HUES64 (cell line): Measurements from ENCODE around the gene CACNA2D1.

Experiments used
- H3K27ac ChIP-seq: 2 replicates; pipeline ENCODE4 v1.7.0; 2013; ENCODE audit warnings: low read depth, low read length, inconsistent platforms
- H3K27me3 ChIP-seq: 2 replicates; pipeline ENCODE4 v1.6.1; 2013; ENCODE audit warnings: mild to moderate bottlenecking, low read length; ENCODE audit not compliant: insufficient read depth
- H3K36me3 ChIP-seq: 2 replicates; pipeline ENCODE4 v1.6.1; 2013; ENCODE audit warnings: mild to moderate bottlenecking, low read length; ENCODE audit not compliant: insufficient read depth
- H3K4me1 ChIP-seq: 2 replicates; pipeline ENCODE4 v1.6.1; 2013; ENCODE audit warnings: mild to moderate bottlenecking, low read length, moderate library complexity; ENCODE audit not compliant: insufficient read depth
- H3K4me3 ChIP-seq: 2 replicates; pipeline ENCODE4 v1.5.1; 2013; ENCODE audit warnings: mild to moderate bottlenecking, low read length, moderate library complexity
- H3K9ac ChIP-seq: 2 replicates; pipeline ENCODE4 v1.6.1; 2013; ENCODE audit warnings: mild to moderate bottlenecking, low read depth, low read length
- H3K9me3 ChIP-seq: 2 replicates; pipeline ENCODE4 v1.6.1; 2013; ENCODE audit warnings: low read depth, low read length; ENCODE audit not compliant: insufficient read depth
- WGBS: fragments of 150-250, 120-280 bp; methylation state at CpG from one replicate; pipeline ENCODE4 v1.1.7; 2013; ENCODE audit warnings: missing lambda C conversion rate; 5-methylcytosine and 5-hydroxymethylcytosine counted together

The CACNA2D1 gene

DNA sequence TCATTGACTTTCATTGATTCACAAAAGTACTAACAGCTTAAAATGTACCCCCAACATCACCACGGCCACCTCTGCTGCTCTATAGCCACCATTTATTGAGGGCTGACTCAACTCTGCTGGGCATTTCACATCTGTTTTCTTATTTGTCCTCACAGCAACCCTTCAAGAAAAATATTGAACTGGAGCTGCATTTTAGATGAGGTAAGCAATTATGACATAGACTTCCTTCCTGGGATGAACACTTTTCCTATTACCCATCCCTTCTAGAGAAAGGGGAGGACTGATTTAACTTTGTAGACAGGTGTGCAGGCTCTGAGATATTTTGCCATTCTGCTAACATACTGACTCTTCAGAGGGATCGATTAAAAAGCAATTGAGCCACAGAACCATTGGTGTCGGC lies 217.4 kb downstream of the CACNA2D1 start:
- WGBS = 89% methylated on average over 3 of the region's 3 CpGs

DNA sequence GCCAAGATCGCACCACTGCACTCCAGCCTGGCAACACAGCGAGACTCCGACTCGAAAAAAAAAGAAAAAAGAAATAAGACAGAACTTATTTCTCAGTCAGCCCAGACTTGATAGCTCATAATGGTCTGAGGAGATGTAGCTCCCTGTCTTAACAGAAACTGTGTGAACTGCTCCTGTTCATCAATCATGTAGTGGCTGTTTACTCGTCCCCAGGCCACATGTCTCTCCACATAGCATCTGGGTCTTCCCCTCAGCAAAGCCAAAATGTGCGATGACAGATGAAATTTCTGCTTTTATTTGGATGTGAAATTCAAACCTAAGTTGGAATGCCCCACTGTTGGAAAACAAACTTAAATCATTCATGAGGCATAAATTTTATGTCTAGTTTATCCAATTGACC lies 219.0 kb downstream of the CACNA2D1 start:
- WGBS = 95% methylated on average over 6 of the region's 6 CpGs

More for the DNA sequence above, 217.4 kb downstream of the CACNA2D1 start:
- Histone ChIP-seq H3K9me3 (no peaks in the 10 kb centered on the region), H3K27me3 (no peaks in the 10 kb centered on the region), H3K27ac (no peak overlapping the region), H3K4me1 (peaks cover 8% of the 10 kb centered on the region), H3K9ac (no peak overlapping the region), H3K36me3 (no peaks in the 10 kb centered on the region), H3K4me3 (no peak overlapping the region)

DNA sequence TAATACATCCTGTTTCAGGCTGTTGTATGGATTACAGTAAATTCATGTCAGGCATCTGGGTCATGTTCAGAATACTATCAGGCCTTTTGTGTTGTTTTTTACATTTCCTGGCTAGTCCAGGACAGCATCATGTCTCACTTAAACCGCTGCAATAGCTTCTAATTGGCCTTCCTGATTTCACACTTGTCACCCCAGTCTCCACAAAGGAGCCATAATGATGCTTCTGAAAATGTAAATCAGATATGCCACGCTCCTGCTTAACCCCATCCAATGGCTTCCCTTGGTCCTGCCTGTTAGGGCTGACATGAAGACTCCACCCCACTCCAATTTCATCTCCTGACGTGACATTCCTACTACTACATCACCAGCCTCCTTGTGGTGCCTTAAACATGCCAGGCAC lies 220.0 kb downstream of the CACNA2D1 start:
- Histone ChIP-seq H3K9ac (no peak overlapping the region), H3K4me1 (no peaks in the 10 kb centered on the region), H3K27me3 (no peaks in the 10 kb centered on the region), H3K4me3 (no peak overlapping the region), H3K9me3 (no peaks in the 10 kb centered on the region), H3K36me3 (no peaks in the 10 kb centered on the region), H3K27ac (no peak overlapping the region)
- 75% methylated on average over 3 of the region's 3 CpGs for WGBS

More for the DNA sequence above, 219.0 kb downstream of the CACNA2D1 start:
- Histone ChIP-seq H3K9ac (no peak overlapping the region), H3K4me3 (no peak overlapping the region), H3K27me3 (no peaks in the 10 kb centered on the region), H3K9me3 (no peaks in the 10 kb centered on the region), H3K36me3 (no peaks in the 10 kb centered on the region), H3K4me1 (no peaks in the 10 kb centered on the region), H3K27ac (no peak overlapping the region)

DNA sequence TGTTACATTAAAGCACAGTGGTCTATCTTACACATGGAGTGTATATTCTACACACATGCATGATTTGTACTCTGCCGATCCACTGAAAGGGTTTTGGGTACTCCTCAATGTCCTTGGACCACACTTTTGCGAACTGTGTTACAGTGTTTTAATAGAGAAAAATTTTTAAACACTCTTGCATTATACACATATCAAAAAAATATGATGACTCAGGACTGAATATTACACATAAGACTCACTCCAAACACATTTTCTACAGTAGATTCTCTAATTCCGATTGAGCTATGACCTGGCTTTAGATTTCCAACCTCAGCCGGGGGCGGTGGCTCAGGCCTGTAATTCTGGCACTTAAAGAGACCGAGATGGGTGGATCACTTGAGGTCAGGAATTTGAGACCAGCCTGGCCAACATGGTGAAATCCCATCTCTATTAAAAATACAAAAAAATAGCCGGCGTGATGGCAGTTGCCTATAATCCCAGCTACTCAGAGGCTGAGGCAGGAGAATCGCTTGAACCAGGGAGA lies 222.4 kb downstream of the CACNA2D1 start:
- no peaks in the 10 kb centered on the region for H3K36me3 ChIP-seq
- WGBS = 97% methylated on average over 8 of the region's 9 CpGs

DNA sequence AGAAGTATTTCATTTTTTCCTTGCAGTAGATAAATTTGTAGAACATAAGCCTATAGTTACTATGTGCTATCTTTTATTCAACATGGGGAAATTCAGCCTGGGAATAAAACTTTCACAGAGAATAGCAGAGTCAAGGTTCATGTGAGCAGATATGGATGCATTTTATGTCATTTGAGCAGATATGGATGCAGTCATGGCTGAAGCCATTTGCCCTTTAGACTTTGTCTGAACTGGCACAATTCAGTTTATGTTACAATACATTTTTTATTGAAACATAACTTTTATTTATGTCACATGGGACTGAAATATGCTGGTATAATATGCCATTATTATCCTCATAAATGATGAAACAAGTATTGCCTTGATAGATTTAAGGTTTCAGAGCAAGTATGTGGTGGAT lies 231.1 kb downstream of the CACNA2D1 start:
- no peaks in the 10 kb centered on the region for H3K36me3 ChIP-seq

More for the DNA sequence above, 222.4 kb downstream of the CACNA2D1 start:
- Histone ChIP-seq H3K27ac (no peak overlapping the region), H3K4me3 (no peak overlapping the region), H3K9me3 (no peaks in the 10 kb centered on the region), H3K27me3 (no peaks in the 10 kb centered on the region), H3K9ac (no peak overlapping the region), H3K4me1 (no peaks in the 10 kb centered on the region)

DNA sequence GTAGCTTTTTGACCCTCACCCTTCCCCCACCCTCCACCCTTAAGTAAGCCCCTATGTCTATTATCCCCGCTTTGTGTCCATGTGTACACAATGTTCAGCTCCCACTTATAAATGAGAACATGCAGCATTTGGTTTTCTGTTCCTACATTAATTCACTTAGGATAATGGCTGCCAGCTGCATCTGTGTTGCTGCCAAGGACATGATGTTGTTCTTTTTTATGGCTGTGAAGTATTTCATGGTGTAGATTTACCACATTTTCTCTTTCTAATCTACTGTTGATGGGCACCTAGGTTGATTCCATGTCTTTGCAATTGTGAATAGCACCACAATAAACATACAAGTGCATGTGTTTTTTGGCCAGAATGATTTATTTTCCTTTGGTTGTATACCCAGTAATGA lies 232.2 kb downstream of the CACNA2D1 start:
- H3K9ac ChIP-seq = no peak overlapping the region
- no peaks in the 10 kb centered on the region for H3K27me3 ChIP-seq
- H3K9me3 ChIP-seq = no peaks in the 10 kb centered on the region
- no peak overlapping the region for H3K27ac ChIP-seq
- WGBS = 97% methylated on average over 1 of the region's 1 CpG
- H3K4me3 ChIP-seq = no peak overlapping the region
- no peaks in the 10 kb centered on the region for H3K4me1 ChIP-seq
- H3K36me3 ChIP-seq = no peaks in the 10 kb centered on the region

More for the DNA sequence above, 231.1 kb downstream of the CACNA2D1 start:
- H3K27ac ChIP-seq = no peak overlapping the region
- H3K9me3 ChIP-seq = no peaks in the 10 kb centered on the region
- H3K4me1 ChIP-seq = no peaks in the 10 kb centered on the region
- no peak overlapping the region for H3K4me3 ChIP-seq
- H3K9ac ChIP-seq = no peak overlapping the region
- no peaks in the 10 kb centered on the region for H3K27me3 ChIP-seq

DNA sequence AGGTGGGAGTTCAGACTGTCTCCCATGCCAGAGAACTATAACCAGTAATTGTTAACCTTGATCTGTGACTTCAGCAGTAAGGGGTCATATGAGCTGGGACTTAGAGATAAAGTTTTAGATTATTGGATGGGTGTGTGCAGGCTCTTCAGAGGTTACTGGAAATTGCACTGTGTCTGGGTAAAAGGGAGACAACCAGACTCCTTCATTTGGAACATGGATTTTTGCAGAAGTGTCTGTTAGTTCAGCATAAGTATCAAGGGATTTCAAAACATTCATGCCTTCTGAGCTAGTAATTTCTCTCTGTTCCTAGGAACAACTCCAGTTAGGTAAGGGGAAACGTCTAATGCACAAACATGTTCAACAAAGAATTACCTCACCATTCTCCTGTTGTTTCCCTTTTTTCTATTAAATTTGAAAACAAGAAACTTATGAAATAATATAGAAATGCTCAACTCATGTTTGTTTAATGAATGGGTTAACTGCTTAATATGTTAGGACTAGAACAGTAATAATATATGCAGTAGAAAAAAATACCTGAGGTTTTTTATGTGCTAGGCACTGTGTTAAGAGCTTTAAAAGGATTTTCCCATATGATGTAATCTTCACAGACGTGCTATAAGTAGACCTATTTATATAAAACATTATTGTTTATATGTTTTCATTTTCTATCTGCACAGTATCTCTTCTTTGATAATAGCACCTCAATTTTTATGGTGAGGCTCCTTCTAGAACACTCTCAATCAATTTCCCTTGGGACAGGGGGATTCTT lies 233.0 kb downstream of the CACNA2D1 start:
- Histone ChIP-seq H3K27me3 (no peaks in the 10 kb centered on the region), H3K4me1 (no peaks in the 10 kb centered on the region), H3K27ac (no peak overlapping the region), H3K4me3 (no peak overlapping the region), H3K9me3 (no peaks in the 10 kb centered on the region), H3K9ac (no peak overlapping the region), H3K36me3 (no peaks in the 10 kb centered on the region)
- 89% methylated on average over 1 of the region's 2 CpGs for WGBS

DNA sequence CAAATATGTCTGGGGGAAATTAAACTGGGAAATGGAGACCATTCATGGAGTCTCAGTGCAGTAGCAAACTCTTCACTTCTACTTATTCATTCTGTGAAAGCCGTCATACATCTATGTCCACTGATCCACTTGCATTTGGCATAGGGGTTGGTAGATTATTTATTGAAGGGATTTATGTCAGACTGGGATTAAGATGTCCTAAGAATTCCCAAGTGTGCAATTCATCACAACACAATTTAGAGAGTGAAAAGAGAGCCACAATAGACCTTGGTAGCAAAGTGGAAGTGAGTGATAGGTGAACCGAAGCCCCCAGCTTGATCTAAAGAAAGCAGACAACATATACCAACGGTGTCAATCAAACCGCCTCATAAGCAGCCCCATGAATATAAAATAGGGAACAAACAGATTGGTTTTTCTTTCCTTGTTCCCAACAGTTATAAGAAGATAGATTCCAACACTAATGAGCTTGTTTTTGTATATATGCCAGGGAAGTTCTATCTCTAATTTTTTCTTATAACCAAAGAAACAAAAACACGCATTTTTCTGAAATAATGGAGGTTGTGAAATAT lies 234.3 kb downstream of the CACNA2D1 start:
- Histone ChIP-seq H3K27ac (no peak overlapping the region), H3K9ac (no peak overlapping the region), H3K4me1 (no peaks in the 10 kb centered on the region), H3K27me3 (no peaks in the 10 kb centered on the region), H3K9me3 (0 out of 2 replicates have a peak, but pooled peaks cover under 1% of the 10 kb centered on the region), H3K36me3 (no peaks in the 10 kb centered on the region), H3K4me3 (no peak overlapping the region)
- WGBS = no CpG with 5 or more reads among the region's 5 CpGs

DNA sequence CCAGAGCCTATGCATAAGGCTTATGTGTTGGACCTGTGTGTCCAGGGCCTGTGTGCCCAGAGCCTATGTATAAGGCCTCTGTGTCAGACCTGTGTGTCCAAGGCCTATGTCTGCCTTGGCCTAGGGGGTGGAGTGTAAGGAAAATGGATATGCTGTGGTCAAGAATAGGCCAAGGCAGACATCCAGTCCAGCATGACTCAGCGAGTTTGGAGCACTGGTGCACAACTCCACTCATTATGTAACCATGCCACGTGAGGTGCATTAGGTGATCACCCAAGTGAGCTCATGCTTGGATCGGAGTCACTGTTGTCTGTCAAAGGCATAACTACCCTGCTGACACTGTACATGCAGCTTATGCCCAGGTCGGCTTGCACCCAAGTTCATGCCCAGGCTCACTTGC lies 238.9 kb downstream of the CACNA2D1 start:
- Histone ChIP-seq H3K36me3 (no peaks in the 10 kb centered on the region), H3K27me3 (no peaks in the 10 kb centered on the region), H3K4me1 (no peaks in the 10 kb centered on the region), H3K4me3 (no peak overlapping the region), H3K9me3 (0 out of 2 replicates have a peak, but pooled peaks cover 3% of the 10 kb centered on the region), H3K27ac (no peak overlapping the region), H3K9ac (no peak overlapping the region)
- 96% methylated on average over 4 of the region's 4 CpGs for WGBS

DNA sequence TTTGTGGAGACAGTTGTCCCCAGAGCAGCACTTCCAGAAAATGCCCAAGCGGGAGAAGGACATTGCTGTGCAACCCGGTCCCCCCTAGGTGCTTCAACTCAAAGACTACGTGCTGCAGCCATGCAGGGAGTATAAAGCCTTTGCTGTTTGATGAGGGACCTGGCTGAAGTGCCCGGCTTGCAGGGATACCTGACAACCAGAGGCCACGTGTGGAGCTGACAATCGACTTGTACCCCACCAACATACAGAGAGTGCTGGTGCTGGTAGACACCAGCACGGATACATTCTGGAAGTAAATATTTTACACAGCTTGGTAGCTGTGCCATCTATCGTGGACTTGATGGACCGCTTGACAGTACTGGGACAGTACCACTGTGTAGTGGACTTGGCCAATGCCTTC lies 240.6 kb downstream of the CACNA2D1 start:
- 0 out of 2 replicates have a peak, but pooled peaks cover 3% of the 10 kb centered on the region for H3K9me3 ChIP-seq
- no peak overlapping the region for H3K9ac ChIP-seq
- H3K27ac ChIP-seq = no peak overlapping the region
- no peaks in the 10 kb centered on the region for H3K27me3 ChIP-seq
- WGBS = 97% methylated on average over 9 of the region's 9 CpGs
- no peaks in the 10 kb centered on the region for H3K36me3 ChIP-seq
- no peak overlapping the region for H3K4me3 ChIP-seq
- H3K4me1 ChIP-seq = no peaks in the 10 kb centered on the region

DNA sequence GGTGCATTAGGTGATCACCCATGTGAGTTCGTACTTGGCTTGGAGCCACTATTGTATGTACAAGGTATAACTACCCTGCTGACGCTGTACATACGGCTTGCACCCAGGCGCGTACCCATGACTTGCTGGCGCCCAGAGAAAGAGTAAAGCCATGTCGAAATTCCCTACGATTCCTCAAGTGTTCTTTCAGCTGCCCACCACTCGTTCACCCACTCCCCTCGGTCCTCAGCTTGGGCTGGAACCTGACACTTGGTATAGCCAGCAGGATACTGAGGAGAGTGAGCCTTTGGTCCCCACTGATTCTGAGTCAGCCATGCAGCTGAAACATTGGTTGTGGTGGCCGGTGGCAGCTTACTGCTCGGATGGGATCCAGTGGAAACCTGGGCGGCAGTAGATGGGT lies 241.5 kb downstream of the CACNA2D1 start:
- H3K36me3 ChIP-seq = no peaks in the 10 kb centered on the region
- H3K4me3 ChIP-seq = no peak overlapping the region
- WGBS = 97% methylated on average over 13 of the region's 13 CpGs
- H3K9ac ChIP-seq = no peak overlapping the region
- H3K4me1 ChIP-seq = no peaks in the 10 kb centered on the region
- H3K9me3 ChIP-seq = 0 out of 2 replicates have a peak, but pooled peaks cover 3% of the 10 kb centered on the region
- no peaks in the 10 kb centered on the region for H3K27me3 ChIP-seq
- H3K27ac ChIP-seq = no peak overlapping the region
